ENCODE data around the gene PPP1R26. TPM values are rescaled to one million over a fixed set of nuclear protein-coding genes. Genes with fewer than 3 reads are reported as not detected.

PPP1R26 gene
- total and polyA plus RNA-seq, 2 of the 4 experiments (the other 2 are of a cell fraction): 3.8 to 5.6 TPM

DNA sequence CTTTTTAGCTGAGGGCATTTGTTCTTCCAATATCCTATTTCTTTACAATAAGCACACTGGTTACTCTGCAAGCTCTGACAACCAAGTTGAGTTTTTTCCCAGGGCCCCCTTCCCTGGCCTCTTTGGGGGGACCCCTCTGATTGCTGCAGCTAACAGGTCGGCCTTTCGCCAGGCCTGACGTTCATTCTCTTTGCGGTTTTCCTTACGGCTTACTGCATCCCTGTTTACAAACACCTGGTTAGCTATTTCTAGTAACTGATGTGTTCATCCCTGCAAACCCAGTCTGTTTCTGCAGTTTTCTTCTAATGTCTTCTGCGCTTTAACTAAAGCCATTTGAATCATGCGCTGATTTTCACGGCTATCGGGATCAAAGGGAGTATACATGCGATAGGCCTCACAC is 37.5 kb upstream of the PPP1R26 start:
- Histone ChIP-seq H3K4ac (ENCODE audit: low read depth, low read length) (no peak overlapping the region), H4K20me1 (ENCODE audit: insufficient read depth, low read length) (no peaks in the 10 kb centered on the region), H3K9me1 (ENCODE audit: insufficient read depth, low read length) (no peaks in the 10 kb centered on the region), H2BK5ac (ENCODE audit: low read depth, low read length, poor library complexity, severe bottlenecking) (no peak overlapping the region), H3K4me2 (ENCODE audit: low read depth, low read length) (no peak overlapping the region), H3K27me3 (ENCODE audit: control insufficient read depth, insufficient read depth, low read length) (no peaks in the 10 kb centered on the region; the same call in 1 of the 2 replicates), H3K36me3 (ENCODE audit: control insufficient read depth, insufficient read depth, low read length) (no peaks in the 10 kb centered on the region), H3K4me1 (ENCODE audit: control insufficient read depth, insufficient read depth, low read length) (no peaks in the 10 kb centered on the region), H4K5ac (ENCODE audit: low read depth, low read length) (no peak overlapping the region), H2BK120ac (ENCODE audit: low read depth, low read length) (no peak overlapping the region), H3K9ac (ENCODE audit: low read depth, low read length) (no peak overlapping the region), H3K27ac (ENCODE audit: insufficient read depth, low read length) (no peak overlapping the region), H3K18ac (ENCODE audit: low read depth, low read length) (no peak overlapping the region), H2BK20ac (ENCODE audit: low read depth, low read length) (no peak overlapping the region), H4K91ac (ENCODE audit: insufficient read depth, low read depth, low read length) (no peak overlapping the region), H3K9me3 (ENCODE audit: control insufficient read depth, insufficient read depth, low read length) (no peaks in the 10 kb centered on the region), H3K23ac (ENCODE audit: low read depth, low read length) (no peak overlapping the region), H2BK15ac (ENCODE audit: low read depth, low read length) (no peak overlapping the region), H3K14ac (replicated peaks; ENCODE audit: low read depth, low read length) (no peak overlapping the region), H2AK9ac (replicated peaks; ENCODE audit: low read depth, low read length, poor library complexity) (no peak overlapping the region), H3K56ac (ENCODE audit: extremely low read depth, insufficient read depth, low read length) (no peak overlapping the region), H2AK5ac (ENCODE audit: low read depth, low read length) (no peak overlapping the region), H3K4me3 (ENCODE audit: insufficient read depth, low read depth, low read length) (no peak overlapping the region), H4K8ac (ENCODE audit: low read depth in 2 of 2, low read length in 2 of 2) (no peak overlapping the region), H3K79me1 (ENCODE audit: low read depth in 1 of 2, low read length in 2 of 2) (no peaks in the 10 kb centered on the region), H2AFZ (replicated peaks; ENCODE audit: low read length, poor library complexity) (no peak overlapping the region)
- CTCF ChIA-PET: no interaction called here
- dilution Hi-C loops (cut with HindIII; ENCODE audit: low sequenced_read_pairs, unreplicated experiment): no loop called here
- BruUV-seq (replicated peaks): no TSS peak
- WGBS, 2 experiments (ENCODE audit: extremely low coverage in 2 of 2, insufficient read length in 1 of 2): 5% methylated on average over 4 of the region's 10 CpGs; no CpG with 5 or more reads in 1 of the 2 experiments
- peak; percentile 16 for DNase-seq
- POLR2A ChIA-PET (ENCODE audit: unreplicated experiment): no interaction called here
- intact Hi-C loops (cut with micrococcal nuclease): no loop called here
- in situ Hi-C loops (cut with MboI; ENCODE audit: low sequenced_read_pairs): no loop called here
- TF ChIP-seq BHLHE40 (IDR thresholded peaks at IDR 0.05; ENCODE audit: low read depth, low read length) (no peak), RCOR1 (IDR thresholded peaks at IDR 0.05; ENCODE audit: insufficient replicate concordance, low read length) (no peak), CEBPB (IDR thresholded peaks at IDR 0.05; ENCODE audit: low read depth, low read length) (no peak), CHD1 (IDR thresholded peaks at IDR 0.05; ENCODE audit: low read depth, low read length) (no peak), RAD21 (IDR thresholded peaks at IDR 0.05; ENCODE audit: low read length) (no peak), FOS (IDR thresholded peaks at IDR 0.05; ENCODE audit: low read depth, low read length) (no peak), RFX5 (IDR thresholded peaks at IDR 0.05; ENCODE audit: low read depth, low read length) (no peak), POLR2A (IDR thresholded peaks at IDR 0.05; ENCODE audit: low read depth, low read length) (no peak), SMC3 (IDR thresholded peaks at IDR 0.05; ENCODE audit: low read depth, low read length) (no peak), MXI1 (IDR thresholded peaks at IDR 0.05; ENCODE audit: borderline replicate concordance, low read depth, low read length) (no peak), MAZ (IDR thresholded peaks at IDR 0.05; ENCODE audit: borderline replicate concordance, low read depth, low read length) (no peak), ELK1 (IDR thresholded peaks at IDR 0.05; ENCODE audit: borderline replicate concordance, low read depth, low read length) (no peak), MAFK (IDR thresholded peaks at IDR 0.05; ENCODE audit: low read depth, low read length) (no peak), NFE2L2 (IDR thresholded peaks at IDR 0.05; ENCODE audit: low read depth, low read length) (no peak)
- TF ChIP-seq, protein P1, sequence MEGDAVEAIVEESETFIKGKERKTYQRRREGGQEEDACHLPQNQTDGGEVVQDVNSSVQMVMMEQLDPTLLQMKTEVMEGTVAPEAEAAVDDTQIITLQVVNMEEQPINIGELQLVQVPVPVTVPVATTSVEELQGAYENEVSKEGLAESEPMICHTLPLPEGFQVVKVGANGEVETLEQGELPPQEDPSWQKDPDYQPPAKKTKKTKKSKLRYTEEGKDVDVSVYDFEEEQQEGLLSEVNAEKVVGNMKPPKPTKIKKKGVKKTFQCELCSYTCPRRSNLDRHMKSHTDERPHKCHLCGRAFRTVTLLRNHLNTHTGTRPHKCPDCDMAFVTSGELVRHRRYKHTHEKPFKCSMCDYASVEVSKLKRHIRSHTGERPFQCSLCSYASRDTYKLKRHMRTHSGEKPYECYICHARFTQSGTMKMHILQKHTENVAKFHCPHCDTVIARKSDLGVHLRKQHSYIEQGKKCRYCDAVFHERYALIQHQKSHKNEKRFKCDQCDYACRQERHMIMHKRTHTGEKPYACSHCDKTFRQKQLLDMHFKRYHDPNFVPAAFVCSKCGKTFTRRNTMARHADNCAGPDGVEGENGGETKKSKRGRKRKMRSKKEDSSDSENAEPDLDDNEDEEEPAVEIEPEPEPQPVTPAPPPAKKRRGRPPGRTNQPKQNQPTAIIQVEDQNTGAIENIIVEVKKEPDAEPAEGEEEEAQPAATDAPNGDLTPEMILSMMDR (conservative IDR thresholded peaks at IDR 0.05; ENCODE audit: low read depth, low read length): no peak
- TF ChIP-seq, protein P2, sequence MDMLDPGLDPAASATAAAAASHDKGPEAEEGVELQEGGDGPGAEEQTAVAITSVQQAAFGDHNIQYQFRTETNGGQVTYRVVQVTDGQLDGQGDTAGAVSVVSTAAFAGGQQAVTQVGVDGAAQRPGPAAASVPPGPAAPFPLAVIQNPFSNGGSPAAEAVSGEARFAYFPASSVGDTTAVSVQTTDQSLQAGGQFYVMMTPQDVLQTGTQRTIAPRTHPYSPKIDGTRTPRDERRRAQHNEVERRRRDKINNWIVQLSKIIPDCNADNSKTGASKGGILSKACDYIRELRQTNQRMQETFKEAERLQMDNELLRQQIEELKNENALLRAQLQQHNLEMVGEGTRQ (IDR thresholded peaks at IDR 0.05; ENCODE audit: low read depth, low read length): no peak
- no peak for ATAC-seq (ENCODE audit: low read depth)
